ENCODE results near the gene ATP2A3.
A peak's percentile ranks its signal among the peaks of the same experiment; 100 is the strongest.

The ATP2A3 gene

GRCh38 chr17:3891626-3892094, 72.6 kb downstream of the ATP2A3 start:
- no peak overlapping the region for H2BK5ac ChIP-seq (ENCODE audit: low read depth, low read length, poor library complexity)
- H3K9me3 ChIP-seq (ENCODE audit: insufficient read depth, low read depth, low read length), result peaks cover 5% of the 10 kb centered on the region
- H3K79me1 ChIP-seq (ENCODE audit: low read length), result peaks cover 2% of the 10 kb centered on the region
- H3K27ac ChIP-seq (ENCODE audit: low read depth, low read length), result no peak overlapping the region
- peak overlapping the region; percentile 92 for H3K4me2 ChIP-seq (ENCODE audit: low read length)
- H4K8ac ChIP-seq (ENCODE audit: low read depth, low read length), result no peak overlapping the region
- peaks cover 16% of the 10 kb centered on the region for H3K27me3 ChIP-seq (ENCODE audit: insufficient read depth, low read length)
- H3K4ac ChIP-seq (ENCODE audit: low read depth, low read length), result no peak overlapping the region
- no peak overlapping the region for H3K9ac ChIP-seq (ENCODE audit: low read length)
- no peak overlapping the region for H3K18ac ChIP-seq (ENCODE audit: low read length)
- DNase-seq, result no peak
- H3K79me2 ChIP-seq (ENCODE audit: control insufficient read depth, insufficient read depth, low read length, poor library complexity), result no peaks in the 10 kb centered on the region
- no peak overlapping the region for H2AFZ ChIP-seq (ENCODE audit: insufficient read depth, low read length, poor library complexity)
- H2BK120ac ChIP-seq (ENCODE audit: insufficient read depth, low read length, poor library complexity), result no peak overlapping the region
- no peak overlapping the region for H3K14ac ChIP-seq (ENCODE audit: low read length)
- H3K4me3 ChIP-seq (ENCODE audit: low read depth, low read length), result no peak overlapping the region
- H2BK12ac ChIP-seq (ENCODE audit: low read length), result no peak overlapping the region
- H3K23ac ChIP-seq (ENCODE audit: low read length), result no peak overlapping the region
- no CpG with 5 or more reads among the region's 12 CpGs for WGBS (ENCODE audit: extremely low coverage, insufficient coverage, insufficient read length)
- peaks cover 4 to 14% of the 10 kb centered on the region in 2 experiments for H3K4me1 ChIP-seq (ENCODE audit: control insufficient read depth in 1 of 2, insufficient read depth in 2 of 2, low read length in 2 of 2)
- H4K12ac ChIP-seq (ENCODE audit: low read depth, low read length), result no peak overlapping the region
- no peaks in the 10 kb centered on the region for H3K36me3 ChIP-seq (ENCODE audit: control insufficient read depth in 1 of 2, insufficient read depth in 2 of 2, low read length in 2 of 2)
- H2AK5ac ChIP-seq (ENCODE audit: low read length), result no peak overlapping the region
- no peak overlapping the region for H4K91ac ChIP-seq (ENCODE audit: low read depth, low read length)

GRCh38 chr17:3890878-3891219, 73.4 kb downstream of the ATP2A3 start:
- Histone ChIP-seq H3K4ac (ENCODE audit: low read depth, low read length) (no peak overlapping the region), H3K9ac (ENCODE audit: low read length) (no peak overlapping the region), H3K36me3 (ENCODE audit: control insufficient read depth in 1 of 2, insufficient read depth in 2 of 2, low read length in 2 of 2) (no peaks in the 10 kb centered on the region), H3K9me3 (ENCODE audit: insufficient read depth, low read depth, low read length) (peaks cover 5% of the 10 kb centered on the region), H3K27me3 (ENCODE audit: insufficient read depth, low read length) (peaks cover 16% of the 10 kb centered on the region), H3K79me1 (ENCODE audit: low read length) (peaks cover 2% of the 10 kb centered on the region), H2BK120ac (ENCODE audit: insufficient read depth, low read length, poor library complexity) (no peak overlapping the region), H3K18ac (ENCODE audit: low read length) (no peak overlapping the region), H2AFZ (ENCODE audit: insufficient read depth, low read length, poor library complexity) (no peak overlapping the region), H3K27ac (ENCODE audit: low read depth, low read length) (no peak overlapping the region), H2AK5ac (ENCODE audit: low read length) (no peak overlapping the region), H2BK12ac (ENCODE audit: low read length) (no peak overlapping the region), H3K23ac (ENCODE audit: low read length) (no peak overlapping the region), H4K8ac (ENCODE audit: low read depth, low read length) (no peak overlapping the region), H4K12ac (ENCODE audit: low read depth, low read length) (no peak overlapping the region), H2BK5ac (ENCODE audit: low read depth, low read length, poor library complexity) (no peak overlapping the region), H3K4me2 (ENCODE audit: low read length) (no peak overlapping the region), H3K79me2 (ENCODE audit: control insufficient read depth, insufficient read depth, low read length, poor library complexity) (no peaks in the 10 kb centered on the region), H3K4me3 (ENCODE audit: low read depth, low read length) (no peak overlapping the region), H3K4me1 (ENCODE audit: control insufficient read depth in 1 of 2, insufficient read depth in 2 of 2, low read length in 2 of 2) (peaks cover 4 to 14% of the 10 kb centered on the region in 2 experiments), H3K14ac (ENCODE audit: low read length) (no peak overlapping the region), H4K91ac (ENCODE audit: low read depth, low read length) (no peak overlapping the region)
- WGBS (ENCODE audit: extremely low coverage, insufficient coverage, insufficient read length), result no CpG with 5 or more reads among the region's 4 CpGs
- DNase-seq, result no peak

GRCh38 chr17:3890082-3890877, 74.0 kb downstream of the ATP2A3 start:
- peaks cover 4 to 14% of the 10 kb centered on the region in 2 experiments for H3K4me1 ChIP-seq (ENCODE audit: control insufficient read depth in 1 of 2, insufficient read depth in 2 of 2, low read length in 2 of 2)
- DNase-seq, result peak; percentile 4 to 7
- H3K9ac ChIP-seq (ENCODE audit: low read length), result no peak overlapping the region
- H3K27me3 ChIP-seq (ENCODE audit: insufficient read depth, low read length), result peaks cover 16% of the 10 kb centered on the region
- H4K8ac ChIP-seq (ENCODE audit: low read depth, low read length), result no peak overlapping the region
- peaks cover 2% of the 10 kb centered on the region for H3K79me1 ChIP-seq (ENCODE audit: low read length)
- no peak overlapping the region for H3K4me2 ChIP-seq (ENCODE audit: low read length)
- no peak overlapping the region for H4K91ac ChIP-seq (ENCODE audit: low read depth, low read length)
- H4K12ac ChIP-seq (ENCODE audit: low read depth, low read length), result no peak overlapping the region
- no peak overlapping the region for H2BK120ac ChIP-seq (ENCODE audit: insufficient read depth, low read length, poor library complexity)
- no peak overlapping the region for H3K18ac ChIP-seq (ENCODE audit: low read length)
- H3K27ac ChIP-seq (ENCODE audit: low read depth, low read length), result no peak overlapping the region
- H2AFZ ChIP-seq (ENCODE audit: insufficient read depth, low read length, poor library complexity), result no peak overlapping the region
- H3K9me3 ChIP-seq (ENCODE audit: insufficient read depth, low read depth, low read length), result peaks cover 5% of the 10 kb centered on the region
- no peaks in the 10 kb centered on the region for H3K79me2 ChIP-seq (ENCODE audit: control insufficient read depth, insufficient read depth, low read length, poor library complexity)
- no peak overlapping the region for H2BK12ac ChIP-seq (ENCODE audit: low read length)
- no peak overlapping the region for H3K4ac ChIP-seq (ENCODE audit: low read depth, low read length)
- no peak overlapping the region for H2BK5ac ChIP-seq (ENCODE audit: low read depth, low read length, poor library complexity)
- no peaks in the 10 kb centered on the region for H3K36me3 ChIP-seq (ENCODE audit: control insufficient read depth in 1 of 2, insufficient read depth in 2 of 2, low read length in 2 of 2)
- no peak overlapping the region for H3K4me3 ChIP-seq (ENCODE audit: low read depth, low read length)
- no CpG with 5 or more reads among the region's 22 CpGs for WGBS (ENCODE audit: extremely low coverage, insufficient coverage, insufficient read length)
- no peak overlapping the region for H3K14ac ChIP-seq (ENCODE audit: low read length)
- no peak overlapping the region for H2AK5ac ChIP-seq (ENCODE audit: low read length)
- H3K23ac ChIP-seq (ENCODE audit: low read length), result no peak overlapping the region

- Histone ChIP-seq H2BK12ac (ENCODE audit: low read length) (no peak overlapping the region), H3K18ac (ENCODE audit: low read length) (no peak overlapping the region), H3K4me1 (ENCODE audit: control insufficient read depth in 1 of 2, insufficient read depth in 2 of 2, low read length in 2 of 2) (peaks cover 4 to 12% of the 10 kb centered on the region in 2 experiments), H3K79me1 (ENCODE audit: low read length) (peaks cover 2% of the 10 kb centered on the region), H3K4me3 (ENCODE audit: low read depth, low read length) (no peak overlapping the region), H4K12ac (ENCODE audit: low read depth, low read length) (no peak overlapping the region), H3K9me3 (ENCODE audit: insufficient read depth, low read depth, low read length) (peaks cover 5% of the 10 kb centered on the region), H3K79me2 (ENCODE audit: control insufficient read depth, insufficient read depth, low read length, poor library complexity) (no peaks in the 10 kb centered on the region), H3K27ac (ENCODE audit: low read depth, low read length) (no peak overlapping the region), H3K36me3 (ENCODE audit: control insufficient read depth in 1 of 2, insufficient read depth in 2 of 2, low read length in 2 of 2) (no peaks in the 10 kb centered on the region), H2AK5ac (ENCODE audit: low read length) (no peak overlapping the region), H3K23ac (ENCODE audit: low read length) (no peak overlapping the region), H2AFZ (ENCODE audit: insufficient read depth, low read length, poor library complexity) (no peak overlapping the region), H3K14ac (ENCODE audit: low read length) (no peak overlapping the region), H3K9ac (ENCODE audit: low read length) (no peak overlapping the region), H3K4ac (ENCODE audit: low read depth, low read length) (no peak overlapping the region), H2BK5ac (ENCODE audit: low read depth, low read length, poor library complexity) (no peak overlapping the region), H4K91ac (ENCODE audit: low read depth, low read length) (no peak overlapping the region), H2BK120ac (ENCODE audit: insufficient read depth, low read length, poor library complexity) (no peak overlapping the region), H4K8ac (ENCODE audit: low read depth, low read length) (no peak overlapping the region), H3K27me3 (ENCODE audit: insufficient read depth, low read length) (peaks cover 16% of the 10 kb centered on the region), H3K4me2 (ENCODE audit: low read length) (no peak overlapping the region)
- no peak for DNase-seq
- no CpG with 5 or more reads among the region's 17 CpGs for WGBS (ENCODE audit: extremely low coverage, insufficient coverage, insufficient read length)
Measured at GRCh38 chr17:3889325-3890012, 74.8 kb downstream of the ATP2A3 start.

Data from trophoblast cell (in vitro differentiated cells and primary cell).